Upper lobe of right lung (tissue), 1 donor: Measurements from ENCODE around the gene EDIL3. TPM values are rescaled to one million over a fixed set of nuclear protein-coding genes. Genes with fewer than 3 reads are reported as not detected.

Experiments used
- ATAC-seq: fragments of 200-7000 bp; cut with Tn5 transposase; one replicate; pipeline ENCODE4 v1.9.1; 2020; ENCODE audit warnings: mild to moderate bottlenecking, moderate library complexity
- DNase-seq: peaks from one replicate; pipeline ENCODE4 v3.0.0-alpha.2; 2020
- H3K27ac ChIP-seq: fragments of 200-600 bp; one replicate; pipeline ENCODE4 v1.8.0; 2022
- H3K27me3 ChIP-seq: fragments of 200-600 bp; one replicate; pipeline ENCODE4 v1.8.0; 2022; ENCODE audit warnings: mild to moderate bottlenecking
- H3K36me3 ChIP-seq: fragments of 200-600 bp; one replicate; pipeline ENCODE4 v1.8.0; 2022
- H3K4me1 ChIP-seq: fragments of 200-600 bp; one replicate; pipeline ENCODE4 v1.8.0; 2022
- H3K4me3 ChIP-seq: fragments of 200-600 bp; one replicate; pipeline ENCODE4 v1.8.0; 2022; ENCODE audit warnings: mild to moderate bottlenecking
- H3K9me3 ChIP-seq: fragments of 200-600 bp; one replicate; pipeline ENCODE4 v1.8.0; 2022
- CTCF ChIP-seq: fragments of 200-600 bp; IDR thresholded peaks from one replicate; pipeline ENCODE4 v1.8.0; 2022; ENCODE audit warnings: antibody characterized with exemption
- intact Hi-C: fragments of 100-400 bp; cut with DNase I; formaldehyde crosslinking; loops from one replicate; pipeline ENCODE4 v1.11.0; 2022
- total RNA-seq: library from RNA; stranded (reverse); fragmentation: NEBNext Ultra II Directional; extraction: Animal tissue kit (Norgen Biotek cat#: 25700); gene quantifications from one replicate; pipeline ENCODE4 v1.2.1, GENCODE V29; 2021
- donor health status: DM: no; HTN: yes; CAD: no; lungs with severe emphysema.

The EDIL3 gene
- total RNA-seq, 1 donor from 2014 or later: 42.4 TPM

GRCh38 chr5:83947763-83948162 is 436.9 kb downstream of the EDIL3 start:
- Histone ChIP-seq H3K27me3 (no peaks in the 10 kb centered on the region), H3K9me3 (no peaks in the 10 kb centered on the region), H3K36me3 (no peaks in the 10 kb centered on the region), H3K4me3 (no peak overlapping the region), H3K4me1 (no peaks in the 10 kb centered on the region), H3K27ac (no peak overlapping the region)
- DNase-seq (no peak), ATAC-seq (no peak)
- intact Hi-C loops: no loop called here
- TF ChIP-seq CTCF: no peak

- DNase-seq: no peak
Observed at GRCh38 chr5:83946516-83946915, 438.2 kb downstream of the EDIL3 start.

GRCh38 chr5:83942155-83942554 is 442.5 kb downstream of the EDIL3 start:
- TF ChIP-seq CTCF: no peak
- H3K27me3 ChIP-seq: no peaks in the 10 kb centered on the region
- intact Hi-C loops: no loop called here
- ATAC-seq (no peak), DNase-seq (no peak)
- no peaks in the 10 kb centered on the region for H3K36me3 ChIP-seq
- H3K4me1 ChIP-seq: no peaks in the 10 kb centered on the region
- H3K9me3 ChIP-seq: no peaks in the 10 kb centered on the region
- H3K27ac ChIP-seq: no peak overlapping the region
- no peak overlapping the region for H3K4me3 ChIP-seq

More at GRCh38 chr5:83946516-83946915, 438.2 kb downstream of the EDIL3 start:
- TF ChIP-seq CTCF: no peak
- intact Hi-C loops: no loop called here
- Histone ChIP-seq H3K4me1 (no peaks in the 10 kb centered on the region), H3K27ac (no peak overlapping the region), H3K27me3 (no peaks in the 10 kb centered on the region), H3K4me3 (no peak overlapping the region), H3K9me3 (no peaks in the 10 kb centered on the region), H3K36me3 (no peaks in the 10 kb centered on the region)
- ATAC-seq: no peak

- no peak for DNase-seq
- Histone ChIP-seq H3K27me3 (no peaks in the 10 kb centered on the region), H3K27ac (no peak overlapping the region), H3K4me3 (no peak overlapping the region), H3K4me1 (no peaks in the 10 kb centered on the region), H3K36me3 (no peaks in the 10 kb centered on the region), H3K9me3 (no peaks in the 10 kb centered on the region)
- no peak for TF ChIP-seq CTCF
- intact Hi-C loops: no loop called here
- no peak for ATAC-seq
Observed at GRCh38 chr5:83937837-83938236, 446.8 kb downstream of the EDIL3 start.

- H3K36me3 ChIP-seq: no peaks in the 10 kb centered on the region
- no peaks in the 10 kb centered on the region for H3K27me3 ChIP-seq
- no peak for TF ChIP-seq CTCF
- no peak for DNase-seq
- no peaks in the 10 kb centered on the region for H3K4me1 ChIP-seq
- H3K4me3 ChIP-seq: no peak overlapping the region
- H3K27ac ChIP-seq: no peak overlapping the region
- ATAC-seq: peak; percentile 61
- no peaks in the 10 kb centered on the region for H3K9me3 ChIP-seq
- intact Hi-C loops: no loop called here
Observed at GRCh38 chr5:83931969-83932368, 452.7 kb downstream of the EDIL3 start.

GRCh38 chr5:83927140-83927733 is 457.4 kb downstream of the EDIL3 start:
- Histone ChIP-seq H3K4me1 (peaks cover 6% of the 10 kb centered on the region), H3K36me3 (no peaks in the 10 kb centered on the region), H3K9me3 (no peaks in the 10 kb centered on the region), H3K27me3 (no peaks in the 10 kb centered on the region), H3K4me3 (no peak overlapping the region), H3K27ac (no peak overlapping the region)
- intact Hi-C loops: no loop called here
- peak; percentile 79 for TF ChIP-seq CTCF
- ATAC-seq (peak; percentile 75), DNase-seq (peak; percentile 65)
